Liver (tissue), 3 donors: ENCODE data around the gene CRYL1.
A peak's percentile ranks its signal among the peaks of the same experiment; 100 is the strongest.

ENCODE experiments used
- EGR1 ChIP-seq, 2 donors: IDR thresholded peaks; 2 replicates each; pipeline ENCODE4 v1.6.1; 2016 to 2018; ENCODE audit warnings: antibody characterized with exemption in 2 of 2, low read depth in 2 of 2
- TF ChIP-seq, protein P1 (sequence below): fragments of 150-350 bp; IDR thresholded peaks from 2 replicates; pipeline ENCODE4 v1.5.1; 2017; ENCODE audit warnings: improper control_type of control experiment, low read depth, low read length; ENCODE audit not compliant: missing input control
- TF ChIP-seq, protein P2 (sequence below): IDR thresholded peaks from 2 replicates; pipeline ENCODE4 v1.6.1; 2016; ENCODE audit warnings: antibody characterized with exemption, mild to moderate bottlenecking
- TF ChIP-seq, protein P3 (sequence below): IDR thresholded peaks from 2 replicates; pipeline ENCODE4 v1.6.1; 2016; ENCODE audit warnings: antibody characterized with exemption
- donor health status: healthy.
- donor health status: healthy.

DNA sequence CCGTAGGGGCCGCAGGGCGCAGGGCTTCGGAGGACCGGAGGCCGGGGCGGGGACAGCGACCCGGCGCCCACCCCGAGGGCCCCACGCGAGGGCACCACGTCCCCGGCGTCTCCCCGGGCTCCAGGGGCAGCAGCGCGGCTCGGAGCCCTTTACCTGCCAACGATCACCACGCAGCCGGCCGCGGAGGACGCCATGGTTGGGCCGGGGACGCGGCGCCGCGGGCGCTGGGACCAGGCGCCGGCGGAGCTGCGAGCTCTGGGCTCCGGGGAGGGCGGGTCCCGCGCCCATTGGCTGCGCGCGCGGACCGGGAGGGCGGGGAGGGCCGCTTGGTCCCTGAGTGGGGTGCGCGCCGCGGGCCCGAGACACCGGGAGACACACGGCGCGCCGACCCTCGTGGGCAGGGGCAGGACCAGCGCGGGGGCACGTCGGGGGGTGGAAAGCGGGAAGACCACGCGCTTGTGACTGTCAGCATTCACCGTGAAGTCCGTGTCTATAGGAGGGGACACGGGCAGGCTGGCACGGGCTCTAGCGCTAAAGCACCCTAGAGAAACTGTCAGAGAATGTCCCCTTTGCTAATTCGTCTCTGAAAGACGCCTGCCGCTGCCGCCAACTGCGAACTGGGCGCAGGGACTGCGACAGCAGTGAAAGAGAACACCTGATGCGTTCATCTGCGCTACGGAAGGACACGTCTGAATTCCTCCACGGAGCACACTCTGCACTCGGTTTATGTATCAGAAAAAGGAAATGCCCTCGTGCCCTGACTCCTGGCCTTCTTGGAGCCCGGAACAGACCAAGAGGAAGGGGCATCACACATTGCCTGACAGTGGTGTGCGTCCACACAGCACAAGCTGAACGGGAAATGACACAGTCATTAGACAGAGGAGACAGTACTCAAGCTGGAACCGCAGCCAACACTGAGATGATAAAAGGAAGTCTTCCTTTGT, at the start of gene CRYL1:
- TF ChIP-seq, protein P1, sequence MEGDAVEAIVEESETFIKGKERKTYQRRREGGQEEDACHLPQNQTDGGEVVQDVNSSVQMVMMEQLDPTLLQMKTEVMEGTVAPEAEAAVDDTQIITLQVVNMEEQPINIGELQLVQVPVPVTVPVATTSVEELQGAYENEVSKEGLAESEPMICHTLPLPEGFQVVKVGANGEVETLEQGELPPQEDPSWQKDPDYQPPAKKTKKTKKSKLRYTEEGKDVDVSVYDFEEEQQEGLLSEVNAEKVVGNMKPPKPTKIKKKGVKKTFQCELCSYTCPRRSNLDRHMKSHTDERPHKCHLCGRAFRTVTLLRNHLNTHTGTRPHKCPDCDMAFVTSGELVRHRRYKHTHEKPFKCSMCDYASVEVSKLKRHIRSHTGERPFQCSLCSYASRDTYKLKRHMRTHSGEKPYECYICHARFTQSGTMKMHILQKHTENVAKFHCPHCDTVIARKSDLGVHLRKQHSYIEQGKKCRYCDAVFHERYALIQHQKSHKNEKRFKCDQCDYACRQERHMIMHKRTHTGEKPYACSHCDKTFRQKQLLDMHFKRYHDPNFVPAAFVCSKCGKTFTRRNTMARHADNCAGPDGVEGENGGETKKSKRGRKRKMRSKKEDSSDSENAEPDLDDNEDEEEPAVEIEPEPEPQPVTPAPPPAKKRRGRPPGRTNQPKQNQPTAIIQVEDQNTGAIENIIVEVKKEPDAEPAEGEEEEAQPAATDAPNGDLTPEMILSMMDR, result no peak
- no peak for TF ChIP-seq EGR1 (IDR thresholded peaks at IDR 0.05; ENCODE audit: low read depth in 2 of 2)
- TF ChIP-seq, protein P2, sequence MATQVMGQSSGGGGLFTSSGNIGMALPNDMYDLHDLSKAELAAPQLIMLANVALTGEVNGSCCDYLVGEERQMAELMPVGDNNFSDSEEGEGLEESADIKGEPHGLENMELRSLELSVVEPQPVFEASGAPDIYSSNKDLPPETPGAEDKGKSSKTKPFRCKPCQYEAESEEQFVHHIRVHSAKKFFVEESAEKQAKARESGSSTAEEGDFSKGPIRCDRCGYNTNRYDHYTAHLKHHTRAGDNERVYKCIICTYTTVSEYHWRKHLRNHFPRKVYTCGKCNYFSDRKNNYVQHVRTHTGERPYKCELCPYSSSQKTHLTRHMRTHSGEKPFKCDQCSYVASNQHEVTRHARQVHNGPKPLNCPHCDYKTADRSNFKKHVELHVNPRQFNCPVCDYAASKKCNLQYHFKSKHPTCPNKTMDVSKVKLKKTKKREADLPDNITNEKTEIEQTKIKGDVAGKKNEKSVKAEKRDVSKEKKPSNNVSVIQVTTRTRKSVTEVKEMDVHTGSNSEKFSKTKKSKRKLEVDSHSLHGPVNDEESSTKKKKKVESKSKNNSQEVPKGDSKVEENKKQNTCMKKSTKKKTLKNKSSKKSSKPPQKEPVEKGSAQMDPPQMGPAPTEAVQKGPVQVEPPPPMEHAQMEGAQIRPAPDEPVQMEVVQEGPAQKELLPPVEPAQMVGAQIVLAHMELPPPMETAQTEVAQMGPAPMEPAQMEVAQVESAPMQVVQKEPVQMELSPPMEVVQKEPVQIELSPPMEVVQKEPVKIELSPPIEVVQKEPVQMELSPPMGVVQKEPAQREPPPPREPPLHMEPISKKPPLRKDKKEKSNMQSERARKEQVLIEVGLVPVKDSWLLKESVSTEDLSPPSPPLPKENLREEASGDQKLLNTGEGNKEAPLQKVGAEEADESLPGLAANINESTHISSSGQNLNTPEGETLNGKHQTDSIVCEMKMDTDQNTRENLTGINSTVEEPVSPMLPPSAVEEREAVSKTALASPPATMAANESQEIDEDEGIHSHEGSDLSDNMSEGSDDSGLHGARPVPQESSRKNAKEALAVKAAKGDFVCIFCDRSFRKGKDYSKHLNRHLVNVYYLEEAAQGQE, result peak; percentile 84
- TF ChIP-seq, protein P3, sequence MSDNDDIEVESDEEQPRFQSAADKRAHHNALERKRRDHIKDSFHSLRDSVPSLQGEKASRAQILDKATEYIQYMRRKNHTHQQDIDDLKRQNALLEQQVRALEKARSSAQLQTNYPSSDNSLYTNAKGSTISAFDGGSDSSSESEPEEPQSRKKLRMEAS, result peak; percentile 66
